HG03108 (cell line): ENCODE results near the gene ALG10B.

Experiments
- ATAC-seq: cut with Tn5 transposase; IDR thresholded peaks from one replicate; pipeline ENCODE4 v1.9.1; 2021; ENCODE audit warnings: moderate library complexity; ENCODE audit not compliant: unreplicated experiment

ALG10B gene

GRCh38 chr12:38374751-38375150 lies 58.2 kb downstream of the ALG10B start:
- no peak for ATAC-seq
